Stimulated activated naive CD4-positive, alpha-beta T cell (primary cell): ENCODE data around the gene PROZ.
A peak's percentile ranks its signal among the peaks of the same experiment; 100 is the strongest.

Experiments
- DNase-seq, 6 experiments: peaks; one replicate each; lab custom pipeline; 2025; lab: John Stamatoyannopoulos, UW

The PROZ gene

DNA sequence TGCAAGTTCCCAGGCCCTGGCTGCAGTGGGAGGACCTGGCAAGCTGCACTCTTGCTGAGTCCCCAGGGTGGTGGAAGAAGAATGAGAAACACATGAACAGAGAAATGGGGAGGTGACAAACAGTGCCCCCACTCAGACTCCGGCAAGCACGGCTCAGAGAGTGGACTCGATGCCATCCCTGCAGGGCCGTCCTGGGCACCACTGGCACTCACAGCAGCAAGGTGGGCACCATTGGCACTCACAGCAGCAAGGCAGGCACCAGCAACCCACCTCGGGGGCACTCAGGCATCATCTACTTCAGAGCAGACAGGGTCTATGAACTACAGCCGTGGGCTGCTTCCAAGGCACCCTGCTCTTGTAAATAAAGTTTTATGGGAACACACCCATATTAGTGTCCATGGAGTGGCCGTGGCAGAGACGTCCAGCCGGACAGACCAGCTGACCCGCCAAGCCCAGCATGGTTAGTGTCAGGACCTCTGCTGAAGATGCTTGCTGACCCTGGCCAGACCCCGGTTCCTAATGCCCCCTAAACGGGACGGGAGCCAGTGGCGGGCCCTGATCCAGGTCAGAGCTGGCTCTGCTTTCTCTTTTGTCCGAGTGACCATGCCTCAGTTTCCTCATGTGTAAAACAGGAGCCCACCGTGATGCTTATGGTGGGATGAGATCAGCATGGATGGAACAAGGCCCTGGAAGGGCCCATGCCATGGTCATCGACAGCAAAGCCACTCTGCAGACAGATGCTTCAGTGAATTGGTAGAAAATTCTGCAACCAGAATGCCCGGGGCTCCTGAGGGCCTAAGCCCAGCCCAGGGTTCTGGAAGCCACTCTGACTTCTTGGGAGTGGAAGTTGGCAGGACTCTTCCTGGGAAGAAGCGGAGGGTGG is 37.9 kb upstream of the PROZ start:
- DNase-seq: no peak

DNA sequence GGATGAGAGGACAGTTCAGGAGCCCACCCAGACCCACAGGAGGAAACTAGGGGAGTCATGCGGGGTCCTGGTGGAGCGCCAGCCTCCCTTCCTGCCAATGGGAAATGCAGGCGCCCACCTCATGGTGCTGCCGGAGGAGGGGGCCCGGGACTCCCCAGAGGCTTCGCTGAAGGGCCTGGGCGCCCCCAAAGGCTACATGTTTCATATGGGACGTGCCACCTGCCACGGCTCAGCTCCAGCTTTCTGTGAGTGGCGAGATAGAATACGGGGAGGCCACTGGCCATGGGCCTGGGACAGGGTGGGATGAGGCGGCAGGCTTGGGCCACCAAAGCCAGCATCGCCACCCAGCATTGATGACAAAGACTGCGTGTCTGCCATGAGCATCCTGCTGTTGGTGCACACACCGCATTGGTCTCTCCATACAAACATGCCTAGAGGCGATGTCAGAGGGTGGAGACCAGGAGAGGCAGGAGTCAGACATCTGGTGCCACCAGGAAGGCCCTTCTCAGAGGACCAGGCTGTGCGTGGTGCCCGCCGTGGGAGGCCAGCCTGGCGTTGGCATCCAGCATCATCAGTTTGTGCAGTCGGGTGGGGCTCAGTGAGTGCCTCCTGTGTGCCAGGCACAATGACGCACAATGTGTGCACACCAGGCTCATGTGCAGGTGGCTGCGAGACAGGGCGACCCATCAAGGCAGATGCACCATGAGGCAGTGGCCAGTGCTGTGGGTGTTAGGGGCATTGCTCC is 37.1 kb upstream of the PROZ start:
- no peak for DNase-seq

DNA sequence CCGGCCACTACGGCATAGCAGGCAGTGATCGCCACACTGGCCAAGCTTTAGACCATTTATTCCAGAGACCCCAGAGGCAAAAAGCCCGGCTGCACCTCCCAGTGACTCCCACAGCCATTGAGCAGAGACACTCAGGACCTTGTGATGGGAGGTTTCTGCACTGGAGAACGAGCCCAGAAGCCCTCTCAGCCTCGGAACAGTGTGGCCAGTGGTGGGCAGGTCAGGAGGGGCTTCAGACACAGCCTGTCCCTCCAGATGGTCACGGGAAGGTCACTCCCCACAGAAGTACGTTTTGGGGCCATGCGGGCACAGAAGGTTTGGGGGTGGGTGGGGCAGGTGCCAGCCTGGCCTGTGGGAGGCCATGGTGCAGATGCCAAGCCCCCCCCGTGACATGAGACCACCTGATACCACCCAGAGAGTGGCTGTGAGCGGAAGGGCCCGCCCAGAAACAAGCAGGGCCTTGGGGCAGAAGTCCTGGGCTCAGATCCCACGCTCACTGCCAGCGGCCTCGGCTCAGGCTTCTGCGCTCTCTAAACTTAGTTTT is 36.4 kb upstream of the PROZ start:
- no peak for DNase-seq

DNA sequence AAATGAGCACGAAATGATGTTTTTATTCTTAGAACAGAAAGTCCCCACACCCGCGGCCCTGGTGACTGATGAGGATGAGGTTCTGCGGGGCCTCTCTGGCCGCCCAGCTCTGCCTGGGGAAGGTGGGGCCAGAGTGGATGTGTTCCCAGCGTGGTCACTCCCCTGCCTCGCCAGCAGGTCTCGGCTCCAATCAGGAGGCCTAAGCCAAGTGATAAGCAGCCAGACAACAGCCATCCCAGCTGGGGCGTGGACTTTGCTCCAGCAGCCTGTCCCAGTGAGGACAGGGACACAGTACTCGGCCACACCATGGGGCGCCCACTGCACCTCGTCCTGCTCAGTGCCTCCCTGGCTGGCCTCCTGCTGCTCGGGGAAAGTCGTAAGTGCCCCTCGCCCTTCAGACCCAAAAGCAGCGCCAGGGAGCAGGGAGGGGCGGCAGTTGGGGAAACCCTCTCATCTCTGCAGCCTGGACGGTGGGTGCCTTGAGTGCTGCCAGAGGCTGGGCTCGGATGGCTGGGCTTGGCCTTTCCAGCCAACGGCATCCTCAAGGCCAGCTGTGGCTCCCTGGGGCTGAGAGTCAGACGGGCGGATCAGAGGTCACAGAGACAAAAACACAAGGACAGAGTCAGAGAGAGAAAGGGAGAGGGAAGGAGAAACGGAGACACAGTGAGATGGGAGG is 35.8 kb upstream of the PROZ start, which contains the start of gene F10:
F10 (plus strand) TSS at position 250 of the 676 bp plus-strand sequence; CDS start at position 307, 57 bp downstream.
- no peak for DNase-seq

DNA sequence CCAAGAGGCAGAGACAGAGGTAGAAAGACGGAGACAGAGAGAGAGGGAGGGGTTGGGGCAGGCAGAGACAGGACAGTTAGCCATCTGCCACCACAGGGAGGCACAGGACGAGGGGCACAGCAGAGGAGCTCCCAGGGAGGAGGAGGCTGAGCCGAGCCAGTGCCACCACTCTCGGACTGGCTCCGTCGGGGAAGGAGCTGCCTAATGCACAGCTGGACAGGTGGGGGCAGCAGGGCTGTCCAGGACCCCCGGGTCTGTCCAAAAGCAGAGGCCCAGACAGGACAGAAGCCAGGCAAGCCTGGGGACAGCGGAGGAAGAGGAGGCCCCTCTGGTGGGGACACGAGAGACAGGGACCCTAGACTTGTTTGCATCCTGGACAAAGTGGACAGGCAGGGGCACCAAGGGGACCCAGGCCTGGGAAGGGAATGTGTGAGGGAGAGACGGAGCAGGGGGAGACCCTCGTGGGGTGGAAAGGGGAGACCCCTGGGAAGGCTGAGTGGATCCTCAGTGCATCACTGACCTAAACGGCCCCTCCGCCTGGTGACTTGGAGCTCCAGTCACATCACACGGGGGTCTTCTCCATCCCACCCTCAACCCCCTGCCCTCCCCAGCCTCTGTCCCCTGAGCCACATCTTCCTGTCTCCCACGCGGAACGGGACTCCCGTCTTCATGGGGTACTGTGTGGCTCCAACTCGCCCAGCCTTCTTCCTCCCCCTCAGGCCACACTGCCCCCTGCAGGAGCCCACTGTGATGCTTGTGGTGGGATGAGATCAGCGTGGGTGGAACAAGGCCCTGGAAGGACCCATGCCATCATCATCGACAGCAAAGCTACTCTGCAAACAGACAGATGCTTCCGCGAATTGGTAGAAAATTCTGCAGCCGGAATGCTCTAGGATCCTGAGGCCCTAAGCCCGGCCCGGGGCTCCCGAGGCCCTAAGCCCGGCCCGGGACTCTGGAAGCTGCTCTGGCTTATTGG is 34.9 kb upstream of the PROZ start:
- DNase-seq: no peak

DNA sequence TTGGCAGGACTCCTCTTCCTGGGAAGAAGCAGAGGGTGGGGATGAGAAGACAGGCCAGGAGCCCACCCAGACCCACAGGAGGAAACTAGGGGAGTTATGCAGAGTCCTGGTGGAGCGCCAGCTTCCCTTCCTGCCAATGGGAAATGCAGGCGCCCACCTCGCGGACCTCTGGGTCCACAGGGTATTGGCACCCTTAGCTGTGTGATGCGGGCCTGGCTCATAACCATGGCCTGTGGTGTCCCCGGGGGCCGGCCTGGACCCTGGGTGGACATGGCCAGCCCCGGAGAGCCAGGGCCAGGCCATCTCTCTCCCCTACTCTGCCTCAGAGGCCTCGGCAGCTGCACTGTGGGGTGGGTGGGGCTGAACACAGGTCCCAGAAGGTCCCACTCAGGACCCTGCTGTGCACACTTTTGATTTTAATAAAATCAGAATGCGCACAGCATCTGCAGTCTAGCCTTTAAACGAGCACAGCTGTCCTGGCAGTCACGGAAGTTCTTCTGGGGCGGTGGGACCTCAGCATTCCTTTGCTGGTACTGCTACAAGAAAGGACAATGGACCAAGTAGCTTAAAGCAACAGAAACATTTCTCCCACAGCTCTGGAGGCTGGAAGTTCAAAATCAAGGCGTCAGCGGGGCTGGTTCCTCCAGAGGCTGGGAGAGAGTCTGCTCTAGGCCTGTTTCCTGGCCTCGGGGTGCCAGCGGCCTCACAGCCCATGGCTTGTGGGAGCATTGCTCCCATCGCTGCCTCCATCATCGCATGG is 34.1 kb upstream of the PROZ start:
- no peak for DNase-seq

DNA sequence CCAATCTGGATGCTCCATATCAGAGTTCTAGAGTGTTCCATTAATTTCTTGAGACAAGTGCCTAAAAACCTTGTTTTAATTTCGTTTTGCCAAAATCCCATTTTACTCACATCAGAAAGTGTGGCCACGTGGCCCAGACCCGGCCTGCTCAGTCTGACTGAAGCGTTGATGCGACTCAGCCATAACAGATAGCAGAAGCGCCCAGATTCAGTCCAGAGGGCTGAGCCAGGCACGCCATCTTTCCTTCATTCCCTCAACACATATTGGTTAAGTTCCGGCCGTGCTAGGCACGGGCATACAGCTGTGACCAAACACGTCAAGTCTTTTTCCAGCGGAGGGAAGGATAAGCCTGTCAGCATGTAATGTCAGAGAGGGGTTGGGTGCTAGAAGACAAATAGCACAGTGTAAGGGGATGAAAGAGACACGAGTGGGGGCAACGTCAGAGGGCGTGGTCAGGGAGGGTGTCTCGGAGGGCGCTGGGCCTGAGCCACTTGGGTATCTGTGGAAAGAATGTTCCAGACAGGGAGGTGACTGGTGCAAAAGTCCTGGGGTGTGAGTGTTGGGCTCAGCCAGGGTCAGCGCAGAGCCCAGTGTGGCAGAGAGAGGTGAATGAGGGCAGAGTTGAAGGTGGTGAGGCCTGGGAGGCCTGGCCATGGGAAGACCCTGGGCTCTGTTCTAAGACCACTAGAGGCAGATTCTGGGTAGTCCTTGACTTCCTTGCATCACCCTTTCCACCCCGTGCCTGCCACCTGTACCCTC is 32.8 kb upstream of the PROZ start:
- DNase-seq: no peak

DNA sequence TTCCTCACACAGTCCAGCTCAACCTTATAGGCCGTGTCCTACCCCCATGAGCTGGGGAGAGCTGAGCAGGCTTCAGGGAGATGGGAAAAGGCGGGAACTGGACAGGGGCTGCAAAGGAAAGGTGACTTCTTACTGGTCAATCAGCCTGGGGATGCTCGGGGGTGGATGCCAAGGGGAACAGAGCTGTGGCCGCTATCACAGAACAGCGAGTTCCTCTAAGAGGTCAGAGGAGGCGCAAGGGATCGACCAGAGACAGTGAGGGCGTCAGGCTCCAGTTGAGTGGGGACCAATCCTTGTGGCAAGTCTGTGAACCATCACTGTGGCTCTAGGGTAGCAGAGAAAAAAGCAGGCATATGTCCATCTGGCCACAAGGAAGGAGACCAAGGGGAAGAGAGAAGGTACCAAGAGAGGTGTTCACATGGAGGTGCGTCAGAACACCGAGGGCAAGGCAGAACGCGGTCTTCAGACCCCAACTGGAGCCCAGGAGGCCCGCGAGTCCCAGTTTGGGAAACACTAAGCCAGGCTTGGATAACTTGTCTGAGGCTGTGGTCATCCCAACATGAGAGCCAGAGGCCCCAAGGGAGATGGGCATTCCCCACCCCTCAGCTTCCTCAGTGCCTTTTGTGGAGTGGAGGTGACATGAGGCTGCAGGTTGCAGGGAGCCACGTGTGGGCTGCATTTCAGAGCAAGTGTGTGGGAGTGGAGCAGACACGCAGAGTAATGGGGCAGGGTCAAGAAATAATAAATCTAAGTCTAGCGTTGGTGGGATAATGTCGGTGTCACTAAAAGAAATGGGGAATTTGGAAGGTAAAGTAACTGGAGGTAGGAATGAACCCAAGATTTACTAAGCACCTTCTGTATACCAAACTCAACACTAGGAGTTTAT is 31.9 kb upstream of the PROZ start:
- no peak for DNase-seq

DNA sequence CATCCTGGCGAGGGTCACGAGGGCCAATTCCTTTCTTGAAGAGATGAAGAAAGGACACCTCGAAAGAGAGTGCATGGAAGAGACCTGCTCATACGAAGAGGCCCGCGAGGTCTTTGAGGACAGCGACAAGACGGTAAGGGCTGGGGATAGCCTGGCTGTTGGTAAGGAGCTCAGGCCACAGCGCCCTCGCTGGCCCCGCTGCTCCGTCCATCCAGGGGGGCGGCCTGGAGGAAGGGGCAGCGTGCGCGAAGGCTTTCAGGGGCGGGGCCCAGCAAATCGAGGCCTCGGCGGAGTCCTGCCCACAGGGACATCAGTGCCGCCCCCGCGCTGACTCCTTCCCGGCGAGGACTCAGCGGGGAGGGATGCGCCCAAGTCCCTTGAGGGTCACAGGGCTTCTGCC is 29.0 kb upstream of the PROZ start:
- no peak for DNase-seq

DNA sequence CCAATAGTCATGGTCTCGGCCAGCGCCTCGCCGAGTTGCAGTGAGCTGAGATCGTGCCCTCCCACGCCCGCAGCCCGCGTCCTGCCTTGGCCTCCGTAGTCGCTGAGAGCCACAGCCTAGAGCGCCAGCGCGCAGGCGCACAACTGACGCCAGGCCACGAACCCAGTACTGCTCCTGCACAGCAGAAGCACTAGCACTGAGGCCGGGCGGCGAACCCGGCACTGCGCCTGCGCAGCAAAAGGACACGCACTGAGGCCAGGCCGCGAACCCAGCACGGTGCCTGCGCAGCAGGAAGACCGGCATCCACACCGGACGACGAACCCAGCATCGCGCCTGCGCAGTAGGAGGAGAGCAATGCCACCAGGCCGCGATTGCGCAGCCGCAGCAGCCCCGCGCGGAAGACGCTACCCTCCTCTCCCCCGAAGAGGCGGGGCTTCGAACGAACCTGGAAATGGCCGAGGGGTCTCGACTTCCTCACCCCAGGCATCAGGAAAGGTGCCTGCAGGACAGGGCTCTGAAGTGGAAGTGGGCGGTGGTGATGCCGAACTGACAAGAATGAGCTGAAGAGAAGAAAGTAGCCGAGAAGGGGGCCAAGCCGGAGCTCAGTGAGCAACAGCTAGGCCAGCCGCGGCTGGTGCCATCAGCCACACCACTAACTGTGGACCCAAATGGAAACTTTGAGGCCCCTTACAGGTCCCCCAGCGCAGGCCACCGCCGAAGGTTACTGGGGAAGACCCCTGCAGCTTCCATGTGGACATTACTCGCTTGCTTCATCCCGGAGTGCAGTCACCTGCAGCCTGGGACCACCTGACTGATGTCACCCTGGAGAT is 28.3 kb upstream of the PROZ start:
- DNase-seq: peak in 1 of 6 experiments; percentile 33

DNA sequence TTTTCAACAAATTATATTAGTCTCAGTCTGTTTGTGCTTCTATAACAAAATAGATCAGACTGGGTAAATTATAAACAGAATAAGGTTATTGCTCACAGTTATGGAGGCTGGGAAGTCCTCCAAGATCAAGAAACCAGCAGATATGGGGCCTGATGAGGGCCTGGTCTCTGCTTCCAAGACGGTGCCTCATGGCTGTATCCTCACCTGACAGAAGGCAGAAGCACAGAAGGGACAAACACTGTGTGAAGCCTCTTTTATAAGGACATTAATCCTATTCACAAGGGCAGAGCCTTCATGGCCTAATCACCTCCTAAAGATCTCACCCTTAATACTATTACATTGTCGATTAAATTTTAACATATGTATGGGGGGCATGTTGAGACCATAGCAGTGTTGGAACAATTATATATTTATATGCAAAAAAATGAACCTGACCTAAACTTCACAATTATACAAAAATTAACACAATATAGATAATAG is 23.1 kb upstream of the PROZ start:
- DNase-seq: no peak

DNA sequence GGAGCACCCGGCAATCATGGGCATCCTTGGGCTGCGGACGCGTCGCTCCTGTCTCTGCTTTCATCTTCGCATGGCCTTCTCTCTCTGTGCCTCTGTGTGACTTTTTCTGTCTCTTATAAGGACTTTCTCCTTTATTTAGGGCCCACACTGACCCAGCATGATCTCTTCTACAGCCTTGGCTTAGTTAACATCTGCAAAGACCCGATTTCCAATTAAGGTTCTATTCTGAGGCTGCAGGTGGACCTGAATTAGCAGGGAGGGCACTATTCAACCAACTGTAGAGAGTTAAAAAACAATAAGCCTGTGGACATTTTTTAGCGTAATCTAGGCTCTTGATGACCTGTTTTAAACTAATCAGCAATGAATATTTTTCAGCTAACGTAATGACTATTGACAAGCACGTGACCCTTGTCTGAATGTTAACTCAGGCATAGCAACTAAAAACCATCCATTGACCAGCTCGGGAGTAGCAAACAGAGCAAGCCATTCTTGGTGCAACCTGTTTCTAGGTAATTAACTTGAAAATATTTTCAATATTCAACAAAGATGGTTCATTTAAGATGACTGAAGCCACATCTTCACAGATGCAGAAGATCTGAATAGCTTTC is 20.7 kb upstream of the PROZ start:
- no peak for DNase-seq

DNA sequence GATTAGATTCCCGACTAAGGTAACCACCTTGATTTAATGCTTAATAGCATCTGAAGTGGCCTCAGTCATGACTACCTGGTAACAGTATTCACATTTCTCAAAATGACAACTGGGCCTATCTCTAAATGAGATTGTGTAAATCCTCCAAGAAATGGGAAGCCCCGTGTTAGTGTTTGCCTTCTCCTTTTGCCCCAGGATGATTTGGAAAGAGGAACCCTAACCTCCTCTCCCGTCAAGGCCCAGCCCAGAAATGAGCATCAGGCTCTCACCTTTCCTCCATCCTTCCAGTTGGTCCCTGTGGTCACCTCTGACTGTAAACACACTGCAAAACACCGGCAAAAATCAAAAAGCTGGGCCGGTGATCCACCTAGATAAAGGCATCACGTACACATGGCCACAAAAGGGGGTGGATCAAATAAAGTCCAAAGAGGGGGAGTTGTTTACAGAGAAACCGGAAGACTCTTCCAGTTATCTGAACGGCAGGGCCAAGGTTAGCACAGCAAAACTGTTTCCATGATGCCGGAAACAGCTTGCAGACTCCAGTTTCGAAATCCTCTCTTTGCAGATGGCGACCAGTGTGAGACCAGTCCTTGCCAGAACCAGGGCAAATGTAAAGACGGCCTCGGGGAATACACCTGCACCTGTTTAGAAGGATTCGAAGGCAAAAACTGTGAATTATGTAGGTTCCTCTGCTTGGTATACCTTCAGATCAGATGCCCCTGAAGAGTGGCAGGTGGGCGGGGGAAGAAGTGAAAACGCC is 19.5 kb upstream of the PROZ start:
- DNase-seq: no peak

DNA sequence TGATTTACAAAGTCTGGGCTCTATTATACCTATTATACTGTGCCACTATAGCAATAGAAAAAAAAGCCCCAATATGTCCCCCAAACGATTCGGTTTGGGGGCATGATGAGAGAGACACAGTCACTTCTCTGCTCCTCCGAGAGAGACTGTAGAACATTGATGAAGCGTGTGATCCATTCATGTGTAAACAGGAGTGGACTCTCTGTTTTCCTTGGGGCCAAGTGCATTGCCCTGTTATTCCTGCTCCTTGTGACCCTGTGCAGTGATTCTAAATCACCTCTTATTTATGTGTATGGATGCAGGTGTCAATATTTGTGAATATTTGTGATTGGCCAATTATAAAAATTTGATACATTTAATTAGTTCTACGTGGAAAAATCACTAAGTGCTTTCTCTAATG is 18.9 kb upstream of the PROZ start:
- DNase-seq: no peak

DNA sequence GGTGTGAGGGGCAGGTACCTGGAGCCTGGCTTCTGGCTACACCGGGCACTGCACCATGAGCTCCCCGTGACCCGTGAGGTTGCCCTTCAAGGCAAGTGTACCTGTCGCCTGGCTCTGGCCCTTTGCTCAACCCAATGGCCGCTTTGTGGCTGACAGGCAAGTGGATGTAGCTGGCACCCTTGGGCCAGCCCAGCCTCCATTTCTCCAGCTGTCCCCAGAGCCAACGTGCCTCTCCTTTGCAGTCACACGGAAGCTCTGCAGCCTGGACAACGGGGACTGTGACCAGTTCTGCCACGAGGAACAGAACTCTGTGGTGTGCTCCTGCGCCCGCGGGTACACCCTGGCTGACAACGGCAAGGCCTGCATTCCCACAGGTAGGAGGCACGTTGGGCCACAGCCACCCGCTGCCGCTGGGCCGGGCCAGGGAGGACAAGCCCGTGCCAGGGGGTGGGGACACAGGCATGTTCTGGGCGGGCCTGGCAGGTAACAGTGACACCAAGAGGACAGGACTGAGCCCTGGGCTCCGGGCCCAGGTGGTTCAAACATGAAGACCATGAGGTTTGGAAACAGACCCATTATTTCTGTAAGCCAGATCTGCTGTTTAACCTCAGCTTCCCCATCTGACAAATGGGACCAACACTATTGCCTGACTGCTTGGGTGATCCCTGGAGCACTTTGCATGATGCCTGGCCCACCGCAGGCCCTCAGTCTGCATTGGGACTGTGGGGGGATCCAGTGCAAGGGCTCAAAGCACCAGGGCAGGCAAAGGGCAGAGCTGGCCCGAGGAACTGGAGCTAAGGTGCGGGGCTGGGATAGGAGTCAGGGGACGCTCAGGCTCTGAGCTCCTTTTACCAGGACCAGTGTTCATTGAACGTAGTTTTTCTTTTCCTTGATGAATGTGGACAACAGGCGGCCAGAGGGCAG is 17.5 kb upstream of the PROZ start:
- no peak for DNase-seq
